DMS153 treated with DMSO at 0.1 percent for 48 hours (cell line): ENCODE measurements around the gene MFSD8.
"Not testable (repeated sequence)": the region's sequence is repeated elsewhere in the genome, so short reads cannot be mapped to it uniquely, and the experiment has no call there.

Experiments
- DNase-seq: peaks from one replicate; lab custom pipeline; 2025; ENCODE audit not compliant: unreplicated experiment; lab: John Stamatoyannopoulos, UW

Gene MFSD8

GRCh38 chr4:127965062-127965802, at the start of gene MFSD8, which contains the start of gene ABHD18:
MFSD8 (minus strand) TSS chr4:127965173; CDS start chr4:127965133, 40 bp downstream.
ABHD18 (plus strand) TSS chr4:127965406; CDS start chr4:127982956, 17,550 bp downstream.
- peak; percentile 94 for DNase-seq

GRCh38 chr4:128009428-128009827, 44.5 kb upstream of the MFSD8 start:
- DNase-seq = no peak

GRCh38 chr4:128006592-128006991, 41.6 kb upstream of the MFSD8 start:
- no peak for DNase-seq

GRCh38 chr4:127997534-127998388, 32.8 kb upstream of the MFSD8 start:
- no peak for DNase-seq

- not testable (repeated sequence) for DNase-seq
Observed at GRCh38 chr4:127996521-127996920, 31.5 kb upstream of the MFSD8 start.

- DNase-seq = no peak
Observed at GRCh38 chr4:127995776-127996175, 30.8 kb upstream of the MFSD8 start.

GRCh38 chr4:127993151-127993550, 28.2 kb upstream of the MFSD8 start:
- no peak for DNase-seq

GRCh38 chr4:127988638-127989037, 23.7 kb upstream of the MFSD8 start:
- DNase-seq = no peak

GRCh38 chr4:127985989-127986388, 21.0 kb upstream of the MFSD8 start:
- no peak for DNase-seq

- no peak for DNase-seq
Observed at GRCh38 chr4:127982445-127982844, 17.5 kb upstream of the MFSD8 start.

GRCh38 chr4:127978930-127979329, 14.0 kb upstream of the MFSD8 start:
- no peak for DNase-seq

GRCh38 chr4:127975121-127975770, 10.3 kb upstream of the MFSD8 start:
- DNase-seq = no peak

- not testable (repeated sequence) for DNase-seq
Observed at GRCh38 chr4:127970925-127971324, 6.0 kb upstream of the MFSD8 start.

GRCh38 chr4:127968586-127968985, 3.6 kb upstream of the MFSD8 start:
- no peak for DNase-seq

GRCh38 chr4:127967141-127967775, 2.3 kb upstream of the MFSD8 start:
- DNase-seq = no peak

GRCh38 chr4:127965803-127966175, 816 bp upstream of the MFSD8 start:
- DNase-seq = peak; percentile 56

- DNase-seq = not testable (repeated sequence)
Observed at GRCh38 chr4:127964426-127965061, 429 bp downstream of the MFSD8 start.

- not testable (repeated sequence) for DNase-seq
Observed at GRCh38 chr4:127963633-127964398, 1.2 kb downstream of the MFSD8 start.

GRCh38 chr4:127959794-127960193, 5.2 kb downstream of the MFSD8 start:
- DNase-seq = no peak

GRCh38 chr4:127957105-127957504, 7.9 kb downstream of the MFSD8 start:
- DNase-seq = no peak
